Keratinocyte (primary cell): Measurements from ENCODE around the gene KSR1.

Experiments
- EZH2 ChIP-seq: IDR thresholded peaks from one replicate; pipeline ENCODE4 v1.6.1; 2012; ENCODE audit warnings: inconsistent platforms, mild to moderate bottlenecking, low read length, moderate library complexity
- TF ChIP-seq, protein P1 (sequence below), 3 experiments: IDR thresholded peaks in 1 of 3; conservative IDR thresholded peaks in 1 of 3; optimal IDR thresholded peaks in 1 of 3; 2 replicates in 2 of 3; 3 replicates in 1 of 3; pipeline versions ENCODE3 to v1.5.1; 2011; ENCODE audit warnings: low read length in 3 of 3, mild to moderate bottlenecking in 3 of 3, moderate library complexity in 2 of 3, control low read depth in 1 of 3, inconsistent platforms in 1 of 3; ENCODE audit not compliant: insufficient read depth in 2 of 3; ENCODE audit errors: extremely low read depth in 1 of 3

DNA sequence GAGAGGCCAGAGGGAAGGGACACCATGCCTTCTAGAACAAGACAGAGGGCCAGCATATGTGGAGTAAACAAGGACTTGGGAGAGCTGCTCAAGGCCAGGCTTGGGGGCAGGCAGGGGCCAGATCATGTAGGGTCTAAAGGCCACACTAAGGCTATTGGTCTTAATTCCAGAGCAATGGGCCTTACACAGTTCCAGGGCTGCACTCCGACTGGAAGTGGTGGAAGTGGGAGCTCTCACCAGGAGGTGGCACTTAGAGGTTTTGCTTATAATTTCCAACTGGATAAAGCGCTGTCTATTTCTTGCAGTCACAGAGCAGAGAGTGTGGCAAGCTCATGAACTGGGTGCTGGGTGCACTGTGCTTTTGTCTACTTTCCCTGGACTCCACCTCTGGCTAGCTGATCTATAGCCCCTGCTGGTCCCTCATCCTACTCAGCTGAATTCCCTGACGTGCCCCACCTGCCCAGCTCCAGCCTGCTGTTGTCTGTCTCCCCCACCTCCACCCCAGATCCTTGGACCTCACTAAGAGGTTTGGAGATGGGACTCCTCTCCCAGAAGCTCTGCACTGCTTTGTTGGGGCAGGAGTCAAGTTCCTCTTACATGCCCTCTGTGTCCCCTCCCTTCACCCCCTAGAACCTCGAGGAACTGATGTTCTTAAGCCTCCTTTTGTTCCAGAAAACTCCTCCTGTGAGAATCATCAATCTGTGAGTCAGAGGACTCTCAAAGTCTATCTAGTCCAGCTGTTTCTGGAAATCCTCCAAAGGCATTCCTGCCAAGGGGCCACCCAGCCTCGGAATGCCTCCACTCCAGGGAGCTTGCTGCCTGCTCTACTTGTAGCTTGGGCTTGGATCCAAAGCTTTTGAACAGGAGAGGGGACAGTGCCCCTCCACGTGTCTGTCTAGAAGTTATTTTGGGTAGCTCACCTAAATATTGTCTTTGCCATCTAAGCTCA, 48.1 kb upstream of the KSR1 start:
- TF ChIP-seq, protein P1, sequence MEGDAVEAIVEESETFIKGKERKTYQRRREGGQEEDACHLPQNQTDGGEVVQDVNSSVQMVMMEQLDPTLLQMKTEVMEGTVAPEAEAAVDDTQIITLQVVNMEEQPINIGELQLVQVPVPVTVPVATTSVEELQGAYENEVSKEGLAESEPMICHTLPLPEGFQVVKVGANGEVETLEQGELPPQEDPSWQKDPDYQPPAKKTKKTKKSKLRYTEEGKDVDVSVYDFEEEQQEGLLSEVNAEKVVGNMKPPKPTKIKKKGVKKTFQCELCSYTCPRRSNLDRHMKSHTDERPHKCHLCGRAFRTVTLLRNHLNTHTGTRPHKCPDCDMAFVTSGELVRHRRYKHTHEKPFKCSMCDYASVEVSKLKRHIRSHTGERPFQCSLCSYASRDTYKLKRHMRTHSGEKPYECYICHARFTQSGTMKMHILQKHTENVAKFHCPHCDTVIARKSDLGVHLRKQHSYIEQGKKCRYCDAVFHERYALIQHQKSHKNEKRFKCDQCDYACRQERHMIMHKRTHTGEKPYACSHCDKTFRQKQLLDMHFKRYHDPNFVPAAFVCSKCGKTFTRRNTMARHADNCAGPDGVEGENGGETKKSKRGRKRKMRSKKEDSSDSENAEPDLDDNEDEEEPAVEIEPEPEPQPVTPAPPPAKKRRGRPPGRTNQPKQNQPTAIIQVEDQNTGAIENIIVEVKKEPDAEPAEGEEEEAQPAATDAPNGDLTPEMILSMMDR (optimal IDR thresholded peaks at IDR 0.05 in 1 of 3, IDR thresholded peaks at IDR 0.05 in 1 of 3, conservative IDR thresholded peaks at IDR 0.05 in 1 of 3; ENCODE audit: extremely low read depth in 1 of 3, insufficient read depth in 2 of 3, low read length in 3 of 3) = no peak
- TF ChIP-seq EZH2 = no peak
